ENCODE data around the gene SORCS1. TPM values are rescaled to one million over a fixed set of nuclear protein-coding genes. Genes with fewer than 3 reads are reported as not detected.

Gene SORCS1
- total RNA-seq, 1 experiment from 2014 or later: not detected

DNA sequence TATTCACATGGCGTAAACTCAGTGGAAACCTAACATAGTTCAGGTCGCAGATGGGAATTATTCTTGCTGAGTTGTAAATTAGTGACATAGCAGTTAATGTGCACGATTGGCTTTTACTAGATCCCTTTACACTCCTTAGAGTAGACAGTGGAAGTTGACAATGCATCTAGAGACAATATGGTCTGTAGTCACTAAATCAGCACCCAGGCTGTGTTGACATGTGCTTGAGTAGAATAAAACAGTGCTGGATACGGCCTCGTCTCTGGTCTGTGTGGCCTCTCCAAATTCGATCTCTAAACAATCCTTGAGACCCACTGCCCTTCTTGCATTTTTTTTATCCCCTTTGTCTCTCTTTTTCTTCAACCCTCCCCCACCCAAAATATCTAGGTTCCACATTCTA, 615.7 kb downstream of the SORCS1 start:
- CTCF ChIA-PET: no interaction called here
- no peak overlapping the region for H3K4me3 Mint-ChIP-seq (ENCODE audit: unreplicated experiment)

GRCh38 chr10:106547047-106547635, 617.4 kb downstream of the SORCS1 start:
- H3K4me1 Mint-ChIP-seq (ENCODE audit: low read depth, unreplicated experiment): no peaks in the 10 kb centered on the region
- H3K27me3 Mint-ChIP-seq (ENCODE audit: insufficient read depth, unreplicated experiment): no peaks in the 10 kb centered on the region
- H3K9me3 ChIP-seq: no peaks in the 10 kb centered on the region
- ChIA-PET CTCF (no interaction called here), POLR2A (no interaction called here)
- H3K4me3 ChIP-seq (ENCODE audit: low read depth, low read length): no peak overlapping the region
- H3K36me3 ChIP-seq (ENCODE audit: control insufficient read depth, insufficient read depth, low read length): no peaks in the 10 kb centered on the region
- H3K9me3 Mint-ChIP-seq (ENCODE audit: unreplicated experiment): no peaks in the 10 kb centered on the region
- intact Hi-C loops (cut with micrococcal nuclease; ENCODE audit: unreplicated experiment): no loop called here
- H3K4me3 Mint-ChIP-seq (ENCODE audit: unreplicated experiment): no peak overlapping the region
- H3K27me3 ChIP-seq (replicated peaks; ENCODE audit: control insufficient read depth, insufficient read depth, low read length): no peaks in the 10 kb centered on the region
- H3K27ac Mint-ChIP-seq (ENCODE audit: unreplicated experiment): no peak overlapping the region
- H3K4me1 ChIP-seq: no peaks in the 10 kb centered on the region
- DNase-seq: no peak
- TF ChIP-seq, protein P1, sequence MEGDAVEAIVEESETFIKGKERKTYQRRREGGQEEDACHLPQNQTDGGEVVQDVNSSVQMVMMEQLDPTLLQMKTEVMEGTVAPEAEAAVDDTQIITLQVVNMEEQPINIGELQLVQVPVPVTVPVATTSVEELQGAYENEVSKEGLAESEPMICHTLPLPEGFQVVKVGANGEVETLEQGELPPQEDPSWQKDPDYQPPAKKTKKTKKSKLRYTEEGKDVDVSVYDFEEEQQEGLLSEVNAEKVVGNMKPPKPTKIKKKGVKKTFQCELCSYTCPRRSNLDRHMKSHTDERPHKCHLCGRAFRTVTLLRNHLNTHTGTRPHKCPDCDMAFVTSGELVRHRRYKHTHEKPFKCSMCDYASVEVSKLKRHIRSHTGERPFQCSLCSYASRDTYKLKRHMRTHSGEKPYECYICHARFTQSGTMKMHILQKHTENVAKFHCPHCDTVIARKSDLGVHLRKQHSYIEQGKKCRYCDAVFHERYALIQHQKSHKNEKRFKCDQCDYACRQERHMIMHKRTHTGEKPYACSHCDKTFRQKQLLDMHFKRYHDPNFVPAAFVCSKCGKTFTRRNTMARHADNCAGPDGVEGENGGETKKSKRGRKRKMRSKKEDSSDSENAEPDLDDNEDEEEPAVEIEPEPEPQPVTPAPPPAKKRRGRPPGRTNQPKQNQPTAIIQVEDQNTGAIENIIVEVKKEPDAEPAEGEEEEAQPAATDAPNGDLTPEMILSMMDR (IDR thresholded peaks at IDR 0.05; ENCODE audit: insufficient read depth in 1 of 2, low read depth in 1 of 2, low read length in 1 of 2, severe bottlenecking in 1 of 2, unreplicated experiment in 1 of 2): no peak
- no peaks in the 10 kb centered on the region for H3K36me3 Mint-ChIP-seq (ENCODE audit: insufficient read depth, unreplicated experiment)
- BruUV-seq (replicated peaks): no TSS peak

More for the DNA sequence above, 615.7 kb downstream of the SORCS1 start:
- Histone ChIP-seq H3K9me3 (no peaks in the 10 kb centered on the region), H3K27me3 (replicated peaks; ENCODE audit: control insufficient read depth, insufficient read depth, low read length) (no peaks in the 10 kb centered on the region), H3K4me3 (ENCODE audit: low read depth, low read length) (no peak overlapping the region), H3K36me3 (ENCODE audit: control insufficient read depth, insufficient read depth, low read length) (no peaks in the 10 kb centered on the region), H3K4me1 (no peaks in the 10 kb centered on the region)
- no peaks in the 10 kb centered on the region for H3K36me3 Mint-ChIP-seq (ENCODE audit: insufficient read depth, unreplicated experiment)
- POLR2A ChIA-PET: no interaction called here
- no peak overlapping the region for H3K27ac Mint-ChIP-seq (ENCODE audit: unreplicated experiment)
- no TSS peak for BruUV-seq (replicated peaks)
- no peaks in the 10 kb centered on the region for H3K27me3 Mint-ChIP-seq (ENCODE audit: insufficient read depth, unreplicated experiment)
- intact Hi-C loops (cut with micrococcal nuclease; ENCODE audit: unreplicated experiment): no loop called here
- no peak for DNase-seq
- H3K4me1 Mint-ChIP-seq (ENCODE audit: low read depth, unreplicated experiment): no peaks in the 10 kb centered on the region
- no peaks in the 10 kb centered on the region for H3K9me3 Mint-ChIP-seq (ENCODE audit: unreplicated experiment)
- TF ChIP-seq, protein P1 (IDR thresholded peaks at IDR 0.05; ENCODE audit: insufficient read depth in 1 of 2, low read depth in 1 of 2, low read length in 1 of 2, severe bottlenecking in 1 of 2, unreplicated experiment in 1 of 2): no peak

GRCh38 chr10:106542461-106542860, 622.0 kb downstream of the SORCS1 start:
- CTCF ChIA-PET: no interaction called here
- no peak overlapping the region for H3K27ac Mint-ChIP-seq (ENCODE audit: unreplicated experiment)
- Histone ChIP-seq H3K4me1 (no peaks in the 10 kb centered on the region), H3K36me3 (ENCODE audit: control insufficient read depth, insufficient read depth, low read length) (no peaks in the 10 kb centered on the region), H3K9me3 (no peaks in the 10 kb centered on the region), H3K4me3 (ENCODE audit: low read depth, low read length) (no peak overlapping the region), H3K27me3 (replicated peaks; ENCODE audit: control insufficient read depth, insufficient read depth, low read length) (no peaks in the 10 kb centered on the region)
- POLR2A ChIA-PET: no interaction called here
- TF ChIP-seq, protein P1 (IDR thresholded peaks at IDR 0.05; ENCODE audit: insufficient read depth in 1 of 2, low read depth in 1 of 2, low read length in 1 of 2, severe bottlenecking in 1 of 2, unreplicated experiment in 1 of 2): no peak
- H3K27me3 Mint-ChIP-seq (ENCODE audit: insufficient read depth, unreplicated experiment): no peaks in the 10 kb centered on the region
- no peaks in the 10 kb centered on the region for H3K4me1 Mint-ChIP-seq (ENCODE audit: low read depth, unreplicated experiment)
- intact Hi-C loops (cut with micrococcal nuclease; ENCODE audit: unreplicated experiment): no loop called here
- H3K9me3 Mint-ChIP-seq (ENCODE audit: unreplicated experiment): no peaks in the 10 kb centered on the region
- DNase-seq: no peak
- no peak overlapping the region for H3K4me3 Mint-ChIP-seq (ENCODE audit: unreplicated experiment)
- no peaks in the 10 kb centered on the region for H3K36me3 Mint-ChIP-seq (ENCODE audit: insufficient read depth, unreplicated experiment)
- no TSS peak for BruUV-seq (replicated peaks)

Measured in Caco-2 (cell line).